ENCODE measurements around the gene MTOR. TPM values are rescaled to one million over a fixed set of nuclear protein-coding genes. Genes with fewer than 3 reads are reported as not detected.

MTOR gene
- total RNA-seq, 1 donor from 2014 or later, result 55.8 TPM

DNA sequence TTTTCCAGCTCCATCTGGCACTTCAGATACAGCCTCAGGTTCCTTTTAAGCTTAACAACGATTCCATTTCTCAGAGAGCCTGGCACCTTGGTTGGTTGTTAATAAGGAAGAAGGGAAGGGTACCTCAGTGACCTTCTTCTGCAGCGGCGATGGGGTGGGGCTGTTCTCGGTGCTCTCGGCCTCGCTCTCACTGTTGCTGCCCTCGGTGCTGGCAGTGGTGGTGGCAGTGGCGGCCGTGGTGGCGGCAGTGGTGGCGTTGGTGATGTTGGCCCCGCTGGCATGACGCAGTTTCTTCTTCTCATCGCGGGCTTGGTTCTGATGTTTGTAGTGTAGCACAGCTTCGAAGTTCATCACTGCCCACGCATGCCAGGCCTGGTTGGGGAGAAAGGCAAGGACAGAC is 131.9 kb downstream of the MTOR start:
- H3K4me3 ChIP-seq, result no peak overlapping the region

DNA sequence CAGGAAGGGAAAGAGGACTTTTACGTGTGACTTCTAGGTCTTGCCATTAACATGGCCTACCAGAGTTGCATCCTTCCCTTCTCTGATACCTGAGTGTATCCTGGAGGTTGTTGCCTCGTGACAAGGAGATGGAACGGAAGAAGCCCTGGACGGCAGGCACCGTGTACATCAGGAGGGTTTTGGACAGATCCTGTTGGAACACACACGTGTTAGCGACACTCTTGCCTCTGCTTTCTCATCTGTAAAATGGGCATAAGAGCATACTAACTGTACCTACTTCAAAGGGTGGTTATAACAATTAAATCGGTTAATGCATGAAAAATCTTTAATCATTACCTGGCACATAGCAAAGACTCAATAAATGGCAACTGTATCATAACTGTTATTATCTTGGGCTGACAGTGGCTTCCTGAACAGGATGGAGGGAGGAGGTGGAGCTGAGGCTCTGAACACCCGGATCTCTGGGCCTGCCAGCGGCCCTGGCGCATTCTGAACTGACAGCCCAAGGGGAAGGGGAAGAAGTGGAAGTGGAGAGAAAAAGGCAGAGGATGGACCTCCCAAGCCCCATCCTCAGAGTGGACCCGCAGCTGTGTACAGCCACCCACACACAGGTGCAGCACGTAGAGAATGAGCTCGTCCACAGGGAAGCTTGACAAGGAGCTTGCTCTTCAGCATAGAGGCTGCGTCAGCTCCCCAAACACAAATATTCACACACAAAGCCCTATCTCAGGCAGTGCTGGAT is 132.5 kb downstream of the MTOR start:
- Mint-ChIP-seq H3K36me3 (peaks cover 27% of the 10 kb centered on the region), H3K27me3 (ENCODE audit: insufficient read depth, low read depth) (peaks cover 2% of the 10 kb centered on the region), H3K4me3 (no peak overlapping the region), H3K9me3 (no peaks in the 10 kb centered on the region), H3K4me1 (no peaks in the 10 kb centered on the region), H3K27ac (no peak overlapping the region)
- no peaks in the 10 kb centered on the region for H3K4me1 ChIP-seq
- no peak overlapping the region for H3K4me2 ChIP-seq
- H4K20me1 ChIP-seq (ENCODE audit: low read depth), result no peaks in the 10 kb centered on the region
- H3K27me3 ChIP-seq, result no peaks in the 10 kb centered on the region
- no peak for TF ChIP-seq EZH2 (IDR thresholded peaks at IDR 0.05)
- TF ChIP-seq EZH2phosphoT487 (IDR thresholded peaks at IDR 0.05), result no peak
- TF ChIP-seq, protein P1, sequence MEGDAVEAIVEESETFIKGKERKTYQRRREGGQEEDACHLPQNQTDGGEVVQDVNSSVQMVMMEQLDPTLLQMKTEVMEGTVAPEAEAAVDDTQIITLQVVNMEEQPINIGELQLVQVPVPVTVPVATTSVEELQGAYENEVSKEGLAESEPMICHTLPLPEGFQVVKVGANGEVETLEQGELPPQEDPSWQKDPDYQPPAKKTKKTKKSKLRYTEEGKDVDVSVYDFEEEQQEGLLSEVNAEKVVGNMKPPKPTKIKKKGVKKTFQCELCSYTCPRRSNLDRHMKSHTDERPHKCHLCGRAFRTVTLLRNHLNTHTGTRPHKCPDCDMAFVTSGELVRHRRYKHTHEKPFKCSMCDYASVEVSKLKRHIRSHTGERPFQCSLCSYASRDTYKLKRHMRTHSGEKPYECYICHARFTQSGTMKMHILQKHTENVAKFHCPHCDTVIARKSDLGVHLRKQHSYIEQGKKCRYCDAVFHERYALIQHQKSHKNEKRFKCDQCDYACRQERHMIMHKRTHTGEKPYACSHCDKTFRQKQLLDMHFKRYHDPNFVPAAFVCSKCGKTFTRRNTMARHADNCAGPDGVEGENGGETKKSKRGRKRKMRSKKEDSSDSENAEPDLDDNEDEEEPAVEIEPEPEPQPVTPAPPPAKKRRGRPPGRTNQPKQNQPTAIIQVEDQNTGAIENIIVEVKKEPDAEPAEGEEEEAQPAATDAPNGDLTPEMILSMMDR (IDR thresholded peaks at IDR 0.05), result no peak
- no peak overlapping the region for H2AFZ ChIP-seq (replicated peaks)
- no peak overlapping the region for H3K4me3 ChIP-seq
- no peaks in the 10 kb centered on the region for H3F3A ChIP-seq (ENCODE audit: low read depth)
- H3K9me3 ChIP-seq (ENCODE audit: low read depth), result no peaks in the 10 kb centered on the region
- no peak for DNase-seq (ENCODE audit: low spot score)
- no peak overlapping the region for H3K27ac ChIP-seq
- H3K36me3 ChIP-seq, result no peaks in the 10 kb centered on the region
- no peak overlapping the region for H3K9ac ChIP-seq
- H3K79me2 ChIP-seq (ENCODE audit: low read depth), result no peaks in the 10 kb centered on the region

More for the DNA sequence above, 131.9 kb downstream of the MTOR start:
- Mint-ChIP-seq H3K27me3 (ENCODE audit: insufficient read depth, low read depth) (peaks cover 2% of the 10 kb centered on the region), H3K36me3 (peaks cover 25% of the 10 kb centered on the region), H3K9me3 (no peaks in the 10 kb centered on the region), H3K27ac (no peak overlapping the region), H3K4me1 (no peaks in the 10 kb centered on the region), H3K4me3 (no peak overlapping the region)
- Histone ChIP-seq H2AFZ (replicated peaks) (no peak overlapping the region), H3F3A (ENCODE audit: low read depth) (no peaks in the 10 kb centered on the region), H4K20me1 (ENCODE audit: low read depth) (no peaks in the 10 kb centered on the region), H3K79me2 (ENCODE audit: low read depth) (no peaks in the 10 kb centered on the region), H3K4me2 (no peak overlapping the region), H3K4me1 (no peaks in the 10 kb centered on the region), H3K27ac (no peak overlapping the region), H3K36me3 (no peaks in the 10 kb centered on the region), H3K27me3 (no peaks in the 10 kb centered on the region), H3K9me3 (ENCODE audit: low read depth) (no peaks in the 10 kb centered on the region), H3K9ac (no peak overlapping the region)
- TF ChIP-seq, protein P1 (IDR thresholded peaks at IDR 0.05), result no peak
- TF ChIP-seq EZH2phosphoT487 (IDR thresholded peaks at IDR 0.05), result no peak
- TF ChIP-seq EZH2 (IDR thresholded peaks at IDR 0.05), result no peak
- no peak for DNase-seq (ENCODE audit: low spot score)

DNA sequence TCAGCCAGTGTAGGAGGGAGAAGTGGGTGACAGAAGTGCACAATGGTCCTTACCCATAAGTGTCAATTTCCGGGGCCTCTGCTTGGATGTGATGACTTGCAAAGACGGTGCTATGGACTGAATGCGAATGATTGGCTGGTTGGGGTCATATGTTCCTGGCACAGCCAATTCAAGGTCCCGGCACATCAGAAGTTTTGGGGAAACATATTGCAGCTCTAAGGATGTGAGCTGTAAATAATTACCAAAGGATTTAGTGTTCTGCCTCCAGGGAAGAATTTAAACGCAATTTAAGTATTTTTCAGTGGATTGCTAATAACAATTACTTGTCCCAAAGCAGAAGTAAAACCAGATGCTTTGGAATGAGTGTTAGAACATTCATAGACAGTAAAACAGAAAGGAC is 135.8 kb downstream of the MTOR start:
- H3K9ac ChIP-seq, result no peak overlapping the region
- no peak overlapping the region for H3K27ac Mint-ChIP-seq
- H3K4me1 ChIP-seq, result no peaks in the 10 kb centered on the region
- H3K36me3 ChIP-seq, result no peaks in the 10 kb centered on the region
- peaks cover 29% of the 10 kb centered on the region for H3K36me3 Mint-ChIP-seq
- no peak overlapping the region for H3K4me3 ChIP-seq
- no peaks in the 10 kb centered on the region for H3K9me3 ChIP-seq (ENCODE audit: low read depth)
- H3K79me2 ChIP-seq (ENCODE audit: low read depth), result no peaks in the 10 kb centered on the region
- H2AFZ ChIP-seq (replicated peaks), result no peak overlapping the region
- no peak overlapping the region for H3K4me2 ChIP-seq
- no peaks in the 10 kb centered on the region for H3K9me3 Mint-ChIP-seq
- H3F3A ChIP-seq (ENCODE audit: low read depth), result no peaks in the 10 kb centered on the region
- H3K27ac ChIP-seq, result no peak overlapping the region
- peaks cover 2% of the 10 kb centered on the region for H3K27me3 Mint-ChIP-seq (ENCODE audit: insufficient read depth, low read depth)
- H3K4me3 Mint-ChIP-seq, result no peak overlapping the region
- no peak for TF ChIP-seq EZH2 (IDR thresholded peaks at IDR 0.05)
- no peak for TF ChIP-seq EZH2phosphoT487 (IDR thresholded peaks at IDR 0.05)
- TF ChIP-seq, protein P1 (IDR thresholded peaks at IDR 0.05), result no peak
- no peaks in the 10 kb centered on the region for H3K4me1 Mint-ChIP-seq
- H4K20me1 ChIP-seq (ENCODE audit: low read depth), result no peaks in the 10 kb centered on the region
- H3K27me3 ChIP-seq, result no peaks in the 10 kb centered on the region
- DNase-seq (ENCODE audit: low spot score), result no peak

Measured in neural progenitor cell (in vitro differentiated cells).